Spleen (tissue), 7 donors: ENCODE data around the gene PMF1.

Experiments used
- POLR2AphosphoS5 ChIP-seq, 3 donors: sonication (generic); formaldehyde crosslinking; IDR thresholded peaks; one replicate each; pipeline ENCODE4 v1.5.1; 2017; ENCODE audit warnings: antibody characterized with exemption in 3 of 3
- TF ChIP-seq, protein P1 (sequence below), 11 experiments: fragments of 200-600 bp in 7 of 11; fragments of 450-650 bp in 4 of 11; sonication (generic) in 4 of 11; IDR thresholded peaks in 8 of 11; conservative IDR thresholded peaks in 3 of 11; 1 replicate in 7 of 11; 2 replicates in 4 of 11; pipeline versions ENCODE4 v1.4.0 to v1.8.0; 2016 to 2021; ENCODE audit warnings: antibody characterized with exemption in 11 of 11, inconsistent platforms in 4 of 11, mild to moderate bottlenecking in 1 of 11
- donor health status: DM: no; HTN: no; CAD: no; lungs with moderate emphysema.
- donor health status: DM: no; HTN: no; CAD: no.
- donor health status: DM: no; HTN: no; CAD: no.

DNA sequence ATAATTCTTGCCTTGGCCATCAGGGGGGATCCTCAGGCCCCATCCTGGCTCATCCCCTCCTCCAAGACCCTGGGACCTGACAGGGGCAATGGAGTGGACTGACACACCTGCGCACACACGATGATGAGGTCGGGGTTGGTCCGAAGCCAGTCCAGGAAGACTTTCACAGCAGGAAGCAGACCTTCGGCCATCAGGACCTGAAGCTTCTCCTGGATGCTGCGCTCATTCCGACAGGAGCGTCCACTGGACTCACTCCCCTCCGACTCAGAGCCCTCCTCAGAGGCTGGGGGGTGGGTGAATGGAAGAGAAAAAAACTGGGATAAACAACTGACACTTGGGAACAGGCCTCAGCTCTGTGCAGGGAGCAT, 50.5 kb downstream of the PMF1 start:
- TF ChIP-seq, protein P1, sequence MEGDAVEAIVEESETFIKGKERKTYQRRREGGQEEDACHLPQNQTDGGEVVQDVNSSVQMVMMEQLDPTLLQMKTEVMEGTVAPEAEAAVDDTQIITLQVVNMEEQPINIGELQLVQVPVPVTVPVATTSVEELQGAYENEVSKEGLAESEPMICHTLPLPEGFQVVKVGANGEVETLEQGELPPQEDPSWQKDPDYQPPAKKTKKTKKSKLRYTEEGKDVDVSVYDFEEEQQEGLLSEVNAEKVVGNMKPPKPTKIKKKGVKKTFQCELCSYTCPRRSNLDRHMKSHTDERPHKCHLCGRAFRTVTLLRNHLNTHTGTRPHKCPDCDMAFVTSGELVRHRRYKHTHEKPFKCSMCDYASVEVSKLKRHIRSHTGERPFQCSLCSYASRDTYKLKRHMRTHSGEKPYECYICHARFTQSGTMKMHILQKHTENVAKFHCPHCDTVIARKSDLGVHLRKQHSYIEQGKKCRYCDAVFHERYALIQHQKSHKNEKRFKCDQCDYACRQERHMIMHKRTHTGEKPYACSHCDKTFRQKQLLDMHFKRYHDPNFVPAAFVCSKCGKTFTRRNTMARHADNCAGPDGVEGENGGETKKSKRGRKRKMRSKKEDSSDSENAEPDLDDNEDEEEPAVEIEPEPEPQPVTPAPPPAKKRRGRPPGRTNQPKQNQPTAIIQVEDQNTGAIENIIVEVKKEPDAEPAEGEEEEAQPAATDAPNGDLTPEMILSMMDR (IDR thresholded peaks at IDR 0.05 in 8 of 11, conservative IDR thresholded peaks at IDR 0.05 in 3 of 11), result no peak
- no peak for TF ChIP-seq POLR2AphosphoS5 (IDR thresholded peaks at IDR 0.05)
